Frontal cortex (tissue), 4 donors: Measurements from ENCODE around the gene NOC4L. TPM values are rescaled to one million over a fixed set of nuclear protein-coding genes. Genes with fewer than 3 reads are reported as not detected.
"Not testable (repeated sequence)": the region's sequence is repeated elsewhere in the genome, so short reads cannot be mapped to it uniquely, and the experiment has no call there.

ENCODE experiments used
- DNase-seq, 2 donors: peaks; one replicate each; pipeline ENCODE4 v3.0.0; 2012; ENCODE audit warnings: low spot score in 2 of 2
- FAIRE-seq: peaks from 2 replicates; lab custom pipeline; 2012; peaks lifted over from hg19 to GRCh38; lab: Jason Lieb, UNC
- total RNA-seq: library from RNA; depleted of rRNA; stranded (reverse); fragments of >200 nt; gene quantifications from one replicate; pipeline ENCODE4 v1.2.3, GENCODE V29; 2014
- donor health status: control.
- donor health status: control.
- donor health status: control.

NOC4L gene
- total RNA-seq, 1 donor from 2014 or later: 9.0 TPM

- FAIRE-seq: no peak
Measured at GRCh38 chr12:132121283-132121682, 23.0 kb upstream of the NOC4L start.

GRCh38 chr12:132123970-132124765 is 20.1 kb upstream of the NOC4L start:
- FAIRE-seq (no peak), DNase-seq (no peak)

More at GRCh38 chr12:132121283-132121682, 23.0 kb upstream of the NOC4L start:
- DNase-seq: no peak

GRCh38 chr12:132124766-132125425 is 19.4 kb upstream of the NOC4L start:
- FAIRE-seq (no peak), DNase-seq (no peak)

GRCh38 chr12:132125736-132126135 is 18.5 kb upstream of the NOC4L start:
- FAIRE-seq: no peak
- no peak for DNase-seq

GRCh38 chr12:132127041-132127440 is 17.2 kb upstream of the NOC4L start:
- DNase-seq (no peak), FAIRE-seq (no peak)

- DNase-seq: no peak
- no peak for FAIRE-seq
Measured at GRCh38 chr12:132129007-132129406, 15.2 kb upstream of the NOC4L start.

GRCh38 chr12:132130690-132131089 is 13.6 kb upstream of the NOC4L start:
- FAIRE-seq (no peak), DNase-seq (no peak)

- DNase-seq (no peak), FAIRE-seq (no peak)
Measured at GRCh38 chr12:132131229-132131628, 13.0 kb upstream of the NOC4L start.

GRCh38 chr12:132131952-132132351 is 12.3 kb upstream of the NOC4L start:
- DNase-seq (no peak), FAIRE-seq (no peak)

GRCh38 chr12:132132609-132133430 is 11.4 kb upstream of the NOC4L start:
- FAIRE-seq (no peak), DNase-seq (no peak)

GRCh38 chr12:132133952-132134652 is 10.2 kb upstream of the NOC4L start:
- DNase-seq (no peak), FAIRE-seq (no peak)

GRCh38 chr12:132134653-132135183 is 9.5 kb upstream of the NOC4L start:
- not testable (repeated sequence) for DNase-seq, FAIRE-seq

- FAIRE-seq, DNase-seq: not testable (repeated sequence)
Measured at GRCh38 chr12:132136226-132136625, 8.0 kb upstream of the NOC4L start.

GRCh38 chr12:132137483-132138125 is 6.7 kb upstream of the NOC4L start:
- no peak for FAIRE-seq
- DNase-seq: no peak

- no peak for FAIRE-seq
- no peak for DNase-seq
Measured at GRCh38 chr12:132138941-132139871, 5.1 kb upstream of the NOC4L start.

- no peak for FAIRE-seq
Measured at GRCh38 chr12:132139912-132140311, 4.3 kb upstream of the NOC4L start.

GRCh38 chr12:132140501-132140900 is 3.8 kb upstream of the NOC4L start:
- no peak for DNase-seq
- no peak for FAIRE-seq

More at GRCh38 chr12:132139912-132140311, 4.3 kb upstream of the NOC4L start:
- no peak for DNase-seq
